Peyer's patch (tissue), 4 donors: ENCODE measurements around the gene DPY19L2.
"Not testable (repeated sequence)": the region's sequence is repeated elsewhere in the genome, so short reads cannot be mapped to it uniquely, and the experiment has no call there.

Experiments
- POLR2A ChIP-seq, 2 donors: fragments of 450-650 bp; IDR thresholded peaks; one replicate each; pipeline ENCODE4 v1.5.1; 2017; ENCODE audit warnings: antibody characterized with exemption in 2 of 2, mild to moderate bottlenecking in 2 of 2, moderate library complexity in 2 of 2
- TF ChIP-seq, protein P1 (sequence below), 6 experiments: fragments of 450-650 bp in 4 of 6; fragments of 200-600 bp in 2 of 6; sonication (generic) in 1 of 6; IDR thresholded peaks; one replicate each; pipeline ENCODE4 v1.5.1; 2017 to 2019; ENCODE audit warnings: antibody characterized with exemption in 6 of 6, mild to moderate bottlenecking in 3 of 6, moderate library complexity in 1 of 6

GRCh38 chr12:63609281-63609680 lies 59.0 kb downstream of the DPY19L2 start:
- TF ChIP-seq, protein P1, sequence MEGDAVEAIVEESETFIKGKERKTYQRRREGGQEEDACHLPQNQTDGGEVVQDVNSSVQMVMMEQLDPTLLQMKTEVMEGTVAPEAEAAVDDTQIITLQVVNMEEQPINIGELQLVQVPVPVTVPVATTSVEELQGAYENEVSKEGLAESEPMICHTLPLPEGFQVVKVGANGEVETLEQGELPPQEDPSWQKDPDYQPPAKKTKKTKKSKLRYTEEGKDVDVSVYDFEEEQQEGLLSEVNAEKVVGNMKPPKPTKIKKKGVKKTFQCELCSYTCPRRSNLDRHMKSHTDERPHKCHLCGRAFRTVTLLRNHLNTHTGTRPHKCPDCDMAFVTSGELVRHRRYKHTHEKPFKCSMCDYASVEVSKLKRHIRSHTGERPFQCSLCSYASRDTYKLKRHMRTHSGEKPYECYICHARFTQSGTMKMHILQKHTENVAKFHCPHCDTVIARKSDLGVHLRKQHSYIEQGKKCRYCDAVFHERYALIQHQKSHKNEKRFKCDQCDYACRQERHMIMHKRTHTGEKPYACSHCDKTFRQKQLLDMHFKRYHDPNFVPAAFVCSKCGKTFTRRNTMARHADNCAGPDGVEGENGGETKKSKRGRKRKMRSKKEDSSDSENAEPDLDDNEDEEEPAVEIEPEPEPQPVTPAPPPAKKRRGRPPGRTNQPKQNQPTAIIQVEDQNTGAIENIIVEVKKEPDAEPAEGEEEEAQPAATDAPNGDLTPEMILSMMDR (IDR thresholded peaks at IDR 0.05): not testable (repeated sequence)
- not testable (repeated sequence) for TF ChIP-seq POLR2A (IDR thresholded peaks at IDR 0.05)
